ENCODE results near the gene GPR4. TPM values are rescaled to one million over a fixed set of nuclear protein-coding genes. Genes with fewer than 3 reads are reported as not detected.

The GPR4 gene
- total and polyA plus RNA-seq, 2 of the 4 experiments (the other 2 are of a cell fraction) = 0.02 TPM; not detected in 1

DNA sequence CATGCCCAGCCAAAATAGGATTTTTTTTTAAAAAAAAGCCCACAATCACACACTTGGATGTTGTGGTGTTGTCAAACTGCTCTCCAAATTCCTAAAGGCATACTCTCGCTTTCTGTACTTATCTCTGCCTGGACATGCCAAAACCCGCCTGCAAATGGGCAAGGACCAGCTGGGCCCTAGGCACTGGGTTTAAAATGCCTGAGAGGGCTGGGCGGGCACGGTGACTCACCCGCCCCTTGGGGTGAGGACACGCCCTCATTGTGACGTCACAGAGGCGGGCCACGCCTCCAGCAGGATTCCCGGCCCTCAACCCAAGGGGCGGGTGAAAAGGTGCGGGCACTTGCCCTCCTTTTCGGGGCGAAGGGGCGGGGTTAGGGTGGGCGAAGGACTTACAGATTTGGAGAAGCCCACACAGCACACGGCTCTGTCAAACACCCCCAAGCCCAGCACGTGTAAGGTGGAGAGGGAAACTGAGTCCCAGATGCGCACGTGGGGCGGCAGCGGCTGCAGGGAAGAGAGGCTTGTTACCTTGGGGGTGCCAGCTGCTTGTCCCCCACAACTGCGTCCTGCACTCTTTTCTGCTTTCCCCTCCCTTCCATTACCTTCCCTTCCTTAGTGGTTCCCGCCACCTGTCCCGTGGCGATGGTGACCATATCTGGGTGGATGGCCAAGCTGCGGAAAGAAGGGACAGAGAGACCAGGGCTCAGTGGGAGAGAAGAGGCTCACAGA, 30.6 kb upstream of the GPR4 start:
- peak overlapping the region in 1 of 2 experiments; percentile 80; a peak in 2 of 4 replicates for H4K8ac ChIP-seq (ENCODE audit: low read depth in 2 of 2, low read length in 2 of 2)
- H3K18ac ChIP-seq (ENCODE audit: low read depth, low read length) = 0 out of 2 replicates have a peak overlapping the region, but pooled peaks have one; percentile 32
- peaks cover 14% of the 10 kb centered on the region for H3K4me1 ChIP-seq (ENCODE audit: control insufficient read depth, insufficient read depth, low read length)
- H3K9me1 ChIP-seq (ENCODE audit: insufficient read depth, low read length) = peaks cover 13% of the 10 kb centered on the region
- H3K9me3 ChIP-seq (ENCODE audit: control insufficient read depth, insufficient read depth, low read length) = no peaks in the 10 kb centered on the region
- peak; percentile 91 for ATAC-seq (ENCODE audit: low read depth)
- peak overlapping the region; percentile 56; the same call in 1 of the 2 replicates for H3K27ac ChIP-seq (ENCODE audit: insufficient read depth, low read length)
- peak overlapping the region; percentile 25; the same call in 1 of the 2 replicates for H2BK120ac ChIP-seq (ENCODE audit: low read depth, low read length)
- H3K14ac ChIP-seq (replicated peaks; ENCODE audit: low read depth, low read length) = peak overlapping the region; percentile 22; the same call in 1 of the 2 replicates
- H4K20me1 ChIP-seq (ENCODE audit: insufficient read depth, low read length) = no peaks in the 10 kb centered on the region
- no peak overlapping the region; the same call in 1 of the 2 replicates for H4K5ac ChIP-seq (ENCODE audit: low read depth, low read length)
- H3K79me1 ChIP-seq (ENCODE audit: low read depth in 1 of 2, low read length in 2 of 2) = peaks cover 11 to 30% of the 10 kb centered on the region in 2 experiments; a peak in 3 of 4 replicates
- peaks cover 13% of the 10 kb centered on the region for H3K36me3 ChIP-seq (ENCODE audit: control insufficient read depth, insufficient read depth, low read length)
- H2AK9ac ChIP-seq (replicated peaks; ENCODE audit: low read depth, low read length, poor library complexity) = peak overlapping the region; percentile 77
- H3K4ac ChIP-seq (ENCODE audit: low read depth, low read length) = peak overlapping the region; percentile 89
- POLR2A ChIA-PET (ENCODE audit: unreplicated experiment) = no interaction called here
- peak overlapping the region; percentile 85 for H2AK5ac ChIP-seq (ENCODE audit: low read depth, low read length)
- dilution Hi-C loops (cut with HindIII; ENCODE audit: low sequenced_read_pairs, unreplicated experiment) = no loop called here
- 10% methylated on average over 4 of the region's 27 CpGs; no CpG with 5 or more reads in 1 of the 2 experiments for WGBS, 2 experiments (ENCODE audit: extremely low coverage in 2 of 2, insufficient read length in 1 of 2)
- H2AFZ ChIP-seq (replicated peaks; ENCODE audit: low read length, poor library complexity) = peak overlapping the region; percentile 72
- no TSS peak for BruUV-seq (replicated peaks)
- 0 out of 2 replicates have a peak overlapping the region, but pooled peaks have one; percentile 29 for H3K23ac ChIP-seq (ENCODE audit: low read depth, low read length)
- peak overlapping the region; percentile 78 for H4K91ac ChIP-seq (ENCODE audit: insufficient read depth, low read depth, low read length)
- no peak overlapping the region; the same call in 1 of the 2 replicates for H3K9ac ChIP-seq (ENCODE audit: low read depth, low read length)
- no peak overlapping the region for H3K4me2 ChIP-seq (ENCODE audit: low read depth, low read length)
- no peak overlapping the region for H3K4me3 ChIP-seq (ENCODE audit: insufficient read depth, low read depth, low read length)
- H3K27me3 ChIP-seq (ENCODE audit: control insufficient read depth, insufficient read depth, low read length) = no peaks in the 10 kb centered on the region
- peak overlapping the region; percentile 38; the same call in 1 of the 3 replicates for H2BK15ac ChIP-seq (ENCODE audit: low read depth, low read length)
- TF ChIP-seq BHLHE40 (IDR thresholded peaks at IDR 0.05; ENCODE audit: low read depth, low read length) (0 out of 2 replicates have a peak, but pooled peaks have one; percentile 39), FOS (IDR thresholded peaks at IDR 0.05; ENCODE audit: low read depth, low read length) (peak; percentile 87), MAZ (IDR thresholded peaks at IDR 0.05; ENCODE audit: borderline replicate concordance, low read depth, low read length) (peak; percentile 81; the same call in 1 of the 2 replicates), MXI1 (IDR thresholded peaks at IDR 0.05; ENCODE audit: borderline replicate concordance, low read depth, low read length) (no peak), CEBPB (IDR thresholded peaks at IDR 0.05; ENCODE audit: low read depth, low read length) (peak; percentile 42; the same call in 1 of the 2 replicates)
- peak overlapping the region; percentile 61 for H2BK20ac ChIP-seq (ENCODE audit: low read depth, low read length)
- CTCF ChIA-PET = interaction anchor here (0.7 to 1.2 kb wide), 3 partner anchors 9 to 62 kb away, joined by 3 read pairs; no protein-coding TSS in a partner anchor
- in situ Hi-C loops (cut with MboI; ENCODE audit: low sequenced_read_pairs) = no loop called here
- peak overlapping the region; percentile 86 for H2BK5ac ChIP-seq (ENCODE audit: low read depth, low read length, poor library complexity, severe bottlenecking)
- intact Hi-C loops (cut with micrococcal nuclease) = no loop called here
- H3K56ac ChIP-seq (ENCODE audit: extremely low read depth, insufficient read depth, low read length) = no peak overlapping the region
- DNase-seq = peak; percentile 89
